AG04449 (cell line): Measurements from ENCODE around the gene REG1A.

ENCODE experiments used
- CTCF ChIA-PET: fragments of 350-600 bp; formaldehyde crosslinking; extraction: SDS; loops from one replicate; lab custom pipeline; 2021; ENCODE audit warnings: antibody characterized with exemption; lab: Yijun Ruan, JAX
- POLR2A ChIA-PET: fragments of 400-600, 350-600 bp; formaldehyde crosslinking; extraction: SDS; loops from one replicate; lab custom pipeline; 2020; ENCODE audit warnings: antibody characterized with exemption, inconsistent platforms; lab: Yijun Ruan, JAX
- DNase-seq: peaks from one replicate; pipeline ENCODE4 v3.0.0-alpha.2; 2010; ENCODE audit warnings: low read depth, low spot score
- H3K4me3 ChIP-seq: 2 replicates; pipeline ENCODE4 v1.5.1; 2011; ENCODE audit warnings: low read depth, mild to moderate bottlenecking, control low read depth, low read length
- CTCF ChIP-seq: IDR thresholded peaks from one replicate; pipeline ENCODE4 v1.5.1; 2011; ENCODE audit warnings: mild to moderate bottlenecking, moderate library complexity, low read length, control low read depth, inconsistent platforms; ENCODE audit not compliant: insufficient read depth; ENCODE audit errors: missing control alignments

REG1A gene

DNA sequence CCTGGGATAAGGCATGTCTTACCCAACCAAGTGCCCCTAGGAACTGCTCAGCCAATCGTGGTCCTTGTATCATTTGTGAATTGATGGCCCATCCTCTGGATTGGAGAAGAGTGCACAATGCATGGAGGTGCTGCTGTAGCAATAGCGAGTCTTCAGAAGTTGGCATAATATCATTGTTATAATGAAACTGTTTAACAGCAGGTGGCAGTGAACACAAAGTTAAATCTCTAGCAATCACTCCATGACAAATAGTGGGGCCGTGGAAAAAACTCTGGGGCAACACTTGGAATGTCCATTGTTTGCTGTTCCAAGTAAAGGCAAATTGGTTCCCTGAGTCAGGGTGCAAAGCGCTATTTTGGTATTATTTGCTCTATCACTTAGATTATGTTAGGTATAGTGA, 11.4 kb downstream of the REG1A start:
- ChIA-PET CTCF (no interaction called here), POLR2A (no interaction called here)
- no peak for DNase-seq
- TF ChIP-seq CTCF: no peak
- no peak overlapping the region for H3K4me3 ChIP-seq

DNA sequence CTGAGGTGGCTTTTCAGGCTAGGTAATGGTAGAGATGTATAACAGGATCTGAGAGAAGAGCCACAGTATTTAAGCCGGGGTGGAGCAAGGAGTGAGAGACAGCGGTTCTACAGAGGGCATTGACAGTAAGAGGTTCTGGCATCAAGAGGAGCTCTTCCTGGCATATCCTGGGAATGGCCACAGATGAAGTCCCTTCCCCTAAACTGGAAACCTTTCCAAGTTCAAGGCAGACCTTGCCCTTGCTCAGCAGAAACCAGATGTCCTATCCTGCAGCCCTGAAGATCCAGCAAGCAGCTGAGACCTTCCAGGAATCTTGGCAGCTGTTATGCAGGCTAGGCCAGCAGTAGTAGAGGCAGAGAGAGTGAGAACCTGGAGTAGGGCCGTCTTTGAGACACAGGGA, 18.1 kb downstream of the REG1A start:
- DNase-seq: no peak
- CTCF ChIA-PET: no interaction called here
- POLR2A ChIA-PET: no interaction called here
- H3K4me3 ChIP-seq: no peak overlapping the region
- no peak for TF ChIP-seq CTCF

GRCh38 chr2:79139423-79139822, 19.1 kb downstream of the REG1A start:
- no peak for DNase-seq
- no peak overlapping the region for H3K4me3 ChIP-seq
- TF ChIP-seq CTCF: no peak
- ChIA-PET CTCF (no interaction called here), POLR2A (no interaction called here)

GRCh38 chr2:79155826-79156476, 35.7 kb downstream of the REG1A start:
- no peak overlapping the region for H3K4me3 ChIP-seq
- CTCF ChIA-PET: no interaction called here
- no peak for DNase-seq
- no peak for TF ChIP-seq CTCF
- POLR2A ChIA-PET: no interaction called here

GRCh38 chr2:79159030-79159429, 38.7 kb downstream of the REG1A start:
- CTCF ChIA-PET: no interaction called here
- POLR2A ChIA-PET: no interaction called here
- TF ChIP-seq CTCF: no peak
- no peak overlapping the region for H3K4me3 ChIP-seq
- no peak for DNase-seq

DNA sequence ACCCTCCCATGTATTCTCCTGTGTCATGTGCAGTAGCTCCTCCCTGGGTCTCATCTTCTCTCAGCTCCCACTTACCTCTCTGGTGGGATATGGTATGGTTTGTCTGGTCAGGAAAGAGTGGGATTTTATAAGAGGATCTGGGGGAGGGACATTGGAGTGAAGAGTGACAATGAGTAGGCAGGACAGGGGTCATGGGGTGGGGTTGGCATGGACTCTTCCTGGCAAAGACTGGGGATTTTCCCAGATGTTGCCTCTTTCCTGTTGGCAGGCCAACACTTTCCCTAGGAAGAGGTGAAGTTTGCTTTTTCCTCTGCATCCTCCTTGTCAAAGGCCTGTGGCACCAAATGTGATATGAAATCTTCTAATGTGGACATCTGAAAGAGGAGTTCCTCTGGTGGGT, 39.4 kb downstream of the REG1A start, which contains the start of gene REG3A:
Gene REG3A (minus strand): TSS at position 101 of the 400 bp plus-strand sequence. CDS start 348 bp downstream, outside the sequence.
- no peak within 1 kb of the TSS for H3K4me3 ChIP-seq
- ChIA-PET CTCF (no interaction called here), POLR2A (no interaction called here)
- no peak for DNase-seq
- TF ChIP-seq CTCF: no peak
